Stomach smooth muscle (tissue), 2 donors: ENCODE data around the gene FBXL7.

Experiments used
- H3K27ac ChIP-seq: one replicate; pipeline ENCODE4 v1.7.0; 2013; ENCODE audit warnings: mild to moderate bottlenecking, low read length, inconsistent platforms
- H3K27me3 ChIP-seq, 2 donors: one replicate each; pipeline ENCODE4 v1.7.0; 2013; ENCODE audit warnings: low read length in 2 of 2; ENCODE audit not compliant: insufficient read depth in 2 of 2, control insufficient read depth in 1 of 2
- H3K36me3 ChIP-seq, 2 donors: one replicate each; pipeline ENCODE4 v1.7.0; 2013; ENCODE audit warnings: low read length in 2 of 2; ENCODE audit not compliant: control insufficient read depth in 2 of 2, insufficient read depth in 2 of 2
- H3K4me1 ChIP-seq: one replicate; pipeline ENCODE4 v1.7.0; 2013; ENCODE audit warnings: low read length; ENCODE audit not compliant: control insufficient read depth, insufficient read depth
- H3K4me3 ChIP-seq, 2 donors: one replicate each; pipeline ENCODE4 v1.7.0; 2013; ENCODE audit warnings: low read length in 2 of 2
- H3K9ac ChIP-seq, 2 donors: one replicate each; pipeline ENCODE4 v1.7.0; 2013; ENCODE audit warnings: low read length in 2 of 2, mild to moderate bottlenecking in 1 of 2
- H3K9me3 ChIP-seq, 2 donors: one replicate each; pipeline ENCODE4 v1.7.0; 2013; ENCODE audit warnings: low read length in 2 of 2; ENCODE audit not compliant: control insufficient read depth in 2 of 2
- donor health status: healthy.
- donor health status: Pancreatic carcinoma.

FBXL7 gene

GRCh38 chr5:15929611-15930263 lies 429.8 kb downstream of the FBXL7 start:
- H3K9ac ChIP-seq: no peak overlapping the region
- peaks cover 0 to 3% of the 10 kb centered on the region in 2 donors for H3K36me3 ChIP-seq

GRCh38 chr5:15932066-15932465 lies 432.1 kb downstream of the FBXL7 start:
- Histone ChIP-seq H3K36me3 (peaks cover 4 to 18% of the 10 kb centered on the region in 2 donors), H3K9me3 (no peaks in the 10 kb centered on the region), H3K9ac (no peak overlapping the region), H3K27ac (no peak overlapping the region), H3K4me3 (no peak overlapping the region), H3K4me1 (no peaks in the 10 kb centered on the region), H3K27me3 (no peaks in the 10 kb centered on the region)

More at GRCh38 chr5:15929611-15930263, 429.8 kb downstream of the FBXL7 start:
- H3K9me3 ChIP-seq: no peaks in the 10 kb centered on the region
- H3K4me3 ChIP-seq: no peak overlapping the region
- no peaks in the 10 kb centered on the region for H3K4me1 ChIP-seq
- H3K27me3 ChIP-seq: no peaks in the 10 kb centered on the region
- H3K27ac ChIP-seq: no peak overlapping the region

- Histone ChIP-seq H3K9me3 (no peaks in the 10 kb centered on the region), H3K9ac (no peak overlapping the region), H3K4me3 (no peak overlapping the region), H3K4me1 (no peaks in the 10 kb centered on the region), H3K27ac (no peak overlapping the region), H3K36me3 (peaks cover 4 to 23% of the 10 kb centered on the region in 2 donors), H3K27me3 (no peaks in the 10 kb centered on the region)
These were observed 433.6 kb downstream of the FBXL7 start for GRCh38 chr5:15933259-15934207.

GRCh38 chr5:15936505-15937245 lies 436.7 kb downstream of the FBXL7 start:
- Histone ChIP-seq H3K36me3 (peaks cover 4 to 29% of the 10 kb centered on the region in 2 donors), H3K9me3 (no peaks in the 10 kb centered on the region), H3K4me1 (no peaks in the 10 kb centered on the region), H3K27me3 (no peaks in the 10 kb centered on the region), H3K9ac (no peak overlapping the region), H3K4me3 (no peak overlapping the region), H3K27ac (no peak overlapping the region)

- Histone ChIP-seq H3K4me1 (no peaks in the 10 kb centered on the region), H3K9me3 (no peaks in the 10 kb centered on the region), H3K27ac (no peak overlapping the region), H3K27me3 (no peaks in the 10 kb centered on the region), H3K36me3 (peaks cover 4 to 29% of the 10 kb centered on the region in 2 donors), H3K4me3 (no peak overlapping the region), H3K9ac (no peak overlapping the region)
These were observed 437.7 kb downstream of the FBXL7 start for GRCh38 chr5:15937708-15938107.

GRCh38 chr5:15938186-15938585 lies 438.2 kb downstream of the FBXL7 start:
- Histone ChIP-seq H3K9ac (no peak overlapping the region), H3K36me3 (peaks cover 6 to 30% of the 10 kb centered on the region in 2 donors), H3K4me1 (no peaks in the 10 kb centered on the region), H3K27ac (no peak overlapping the region), H3K27me3 (no peaks in the 10 kb centered on the region), H3K9me3 (no peaks in the 10 kb centered on the region), H3K4me3 (no peak overlapping the region)

- Histone ChIP-seq H3K36me3 (peaks cover 7 to 31% of the 10 kb centered on the region in 2 donors), H3K4me1 (no peaks in the 10 kb centered on the region), H3K27me3 (no peaks in the 10 kb centered on the region), H3K27ac (no peak overlapping the region), H3K9ac (no peak overlapping the region), H3K9me3 (no peaks in the 10 kb centered on the region), H3K4me3 (no peak overlapping the region)
These were observed 439.0 kb downstream of the FBXL7 start for GRCh38 chr5:15938961-15939360.

- Histone ChIP-seq H3K27ac (no peak overlapping the region), H3K4me1 (no peaks in the 10 kb centered on the region), H3K27me3 (no peaks in the 10 kb centered on the region), H3K9ac (no peak overlapping the region), H3K9me3 (no peaks in the 10 kb centered on the region), H3K4me3 (no peak overlapping the region), H3K36me3 (peaks cover 7 to 26% of the 10 kb centered on the region in 2 donors)
These were observed 440.9 kb downstream of the FBXL7 start for GRCh38 chr5:15940905-15941304.

GRCh38 chr5:15943487-15943886 lies 443.5 kb downstream of the FBXL7 start:
- Histone ChIP-seq H3K27ac (no peak overlapping the region), H3K36me3 (peaks cover 3 to 7% of the 10 kb centered on the region in 2 donors), H3K4me3 (no peak overlapping the region), H3K9me3 (no peaks in the 10 kb centered on the region), H3K4me1 (no peaks in the 10 kb centered on the region), H3K9ac (no peak overlapping the region), H3K27me3 (no peaks in the 10 kb centered on the region)

GRCh38 chr5:15946026-15946425 lies 446.0 kb downstream of the FBXL7 start:
- Histone ChIP-seq H3K36me3 (peaks cover 6 to 8% of the 10 kb centered on the region in 2 donors), H3K9ac (no peak overlapping the region), H3K27ac (no peak overlapping the region), H3K9me3 (no peaks in the 10 kb centered on the region), H3K4me3 (no peak overlapping the region), H3K4me1 (no peaks in the 10 kb centered on the region), H3K27me3 (no peaks in the 10 kb centered on the region)
